Prostate gland (tissue), 2 donors: ENCODE measurements around the gene CD24. TPM values are rescaled to one million over a fixed set of nuclear protein-coding genes. Genes with fewer than 3 reads are reported as not detected.
"Not testable (repeated sequence)": the region's sequence is repeated elsewhere in the genome, so short reads cannot be mapped to it uniquely, and the experiment has no call there.

Experiments
- DNase-seq: peaks from one replicate; pipeline ENCODE4 v3.0.0-alpha.2; 2019; ENCODE audit warnings: low spot score
- H3K27ac ChIP-seq, 2 donors: fragments of 200-600 bp; sonication (generic); 2 replicates each; pipeline ENCODE4 v1.5.1; 2017 to 2019
- H3K27me3 ChIP-seq: fragments of 200-600 bp; sonication (generic); replicated peaks from 2 replicates; pipeline ENCODE4 v1.5.1; 2019; ENCODE audit not compliant: insufficient read depth
- H3K36me3 ChIP-seq, 2 donors: fragments of 200-600 bp; sonication (generic); 1 replicate in 1 of 2; 2 replicates in 1 of 2; pipeline versions ENCODE4 v1.5.1 to v1.8.1; 2017 to 2019
- H3K4me1 ChIP-seq: fragments of 200-600 bp; sonication (generic); replicated peaks from 2 replicates; pipeline ENCODE4 v1.5.1; 2019
- H3K4me3 ChIP-seq, 2 donors: fragments of 200-600 bp; sonication (generic); 2 replicates each; pipeline ENCODE4 v1.5.1; 2017 to 2019
- H3K9me3 ChIP-seq: fragments of 200-600 bp; sonication (generic); 2 replicates; pipeline ENCODE4 v1.5.1; 2017
- CTCF ChIP-seq, 4 experiments: fragments of 200-600 bp in 2 of 4; fragments of 450-650 bp in 2 of 4; sonication (generic) in 2 of 4; IDR thresholded peaks; 1 replicate in 3 of 4; 2 replicates in 1 of 4; pipeline ENCODE4 v1.5.1; 2016 to 2019; ENCODE audit warnings: antibody characterized with exemption in 4 of 4, mild to moderate bottlenecking in 2 of 4, moderate library complexity in 2 of 4
- POLR2A ChIP-seq: fragments of 450-650 bp; IDR thresholded peaks from one replicate; pipeline ENCODE4 v1.6.1; 2016; ENCODE audit warnings: antibody characterized with exemption, mild to moderate bottlenecking
- POLR2AphosphoS5 ChIP-seq: sonication (generic); formaldehyde crosslinking; IDR thresholded peaks from one replicate; pipeline ENCODE4 v1.6.1; 2017; ENCODE audit warnings: antibody characterized with exemption
- WGBS: methylation state at CpG from one replicate; pipeline ENCODE4 v1.1.5; 2018; 5-methylcytosine and 5-hydroxymethylcytosine counted together
- intact Hi-C: fragments of 100-400 bp; cut with DNase I; formaldehyde crosslinking; loops from one replicate; pipeline ENCODE4 v1.14.2; 2022
- total RNA-seq, 2 donors: library from RNA; depleted of rRNA; stranded (reverse); fragments of >200 nt; gene quantifications; one replicate each; pipeline ENCODE4 v1.1.0, GENCODE V29; 2016

The CD24 gene, protein sequence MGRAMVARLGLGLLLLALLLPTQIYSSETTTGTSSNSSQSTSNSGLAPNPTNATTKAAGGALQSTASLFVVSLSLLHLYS
- total RNA-seq, result 100 to 1,000 TPM in 1 of 2 donors, 10 to 100 TPM in 1; 59.4 to 336 TPM

DNA sequence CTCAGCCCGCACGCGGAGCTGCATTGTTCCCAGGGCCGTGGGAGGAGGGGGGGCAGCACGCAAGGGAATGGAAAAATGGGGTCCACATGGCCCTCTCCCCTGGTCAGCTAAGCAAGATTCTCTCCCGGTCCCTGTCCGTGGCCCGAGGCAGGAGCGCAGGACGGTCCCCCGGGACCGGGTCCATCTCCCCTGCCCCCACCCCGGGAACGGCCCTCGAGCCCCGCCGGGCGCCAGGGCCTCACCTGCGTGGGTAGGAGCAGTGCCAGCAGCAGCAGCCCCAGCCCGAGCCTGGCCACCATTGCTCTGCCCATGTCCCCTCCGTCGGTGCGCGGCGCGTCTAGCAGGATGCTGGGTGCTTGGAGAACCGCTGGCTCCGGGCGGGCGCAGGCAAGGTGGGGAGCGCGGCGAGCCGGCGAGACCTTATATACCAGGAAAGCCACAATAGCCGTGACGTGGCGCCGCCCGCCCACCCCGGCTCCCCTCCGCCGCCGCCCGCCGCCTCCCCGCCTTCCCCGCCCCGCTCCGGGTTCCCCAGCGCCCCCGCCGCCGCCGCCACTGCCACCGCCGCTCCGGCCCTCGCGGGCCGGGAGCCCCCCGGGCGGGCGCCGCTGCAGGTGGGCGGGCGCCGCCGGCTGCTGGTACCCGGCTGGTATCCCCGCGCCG is at the start of gene CD24:
CD24 (minus strand) TSS at position 394 of the 663 bp plus-strand sequence; CDS start at position 311, 83 bp downstream.
- H3K27ac ChIP-seq, result peak within 1 kb of the TSS; percentile 80 to 81
- H3K36me3 ChIP-seq, result no peaks in the 10 kb centered on the region
- H3K9me3 ChIP-seq, result no peaks in the 10 kb centered on the region
- 0% methylated on average over 13 of the region's 73 CpGs for WGBS
- H3K27me3 ChIP-seq, result no peaks in the 10 kb centered on the region
- intact Hi-C loops, result loop anchor here (10.0 kb wide), 2 partner anchors 370 to 640 kb away; no protein-coding TSS in a partner anchor
- peak; percentile 49 for DNase-seq
- peak within 1 kb of the TSS; percentile 57 to 62 for H3K4me3 ChIP-seq
- no peak for TF ChIP-seq POLR2AphosphoS5
- no peak for TF ChIP-seq POLR2A
- no peak for TF ChIP-seq CTCF (IDR thresholded peaks at IDR 0.05)
- H3K4me1 ChIP-seq, result no peaks in the 10 kb centered on the region

DNA sequence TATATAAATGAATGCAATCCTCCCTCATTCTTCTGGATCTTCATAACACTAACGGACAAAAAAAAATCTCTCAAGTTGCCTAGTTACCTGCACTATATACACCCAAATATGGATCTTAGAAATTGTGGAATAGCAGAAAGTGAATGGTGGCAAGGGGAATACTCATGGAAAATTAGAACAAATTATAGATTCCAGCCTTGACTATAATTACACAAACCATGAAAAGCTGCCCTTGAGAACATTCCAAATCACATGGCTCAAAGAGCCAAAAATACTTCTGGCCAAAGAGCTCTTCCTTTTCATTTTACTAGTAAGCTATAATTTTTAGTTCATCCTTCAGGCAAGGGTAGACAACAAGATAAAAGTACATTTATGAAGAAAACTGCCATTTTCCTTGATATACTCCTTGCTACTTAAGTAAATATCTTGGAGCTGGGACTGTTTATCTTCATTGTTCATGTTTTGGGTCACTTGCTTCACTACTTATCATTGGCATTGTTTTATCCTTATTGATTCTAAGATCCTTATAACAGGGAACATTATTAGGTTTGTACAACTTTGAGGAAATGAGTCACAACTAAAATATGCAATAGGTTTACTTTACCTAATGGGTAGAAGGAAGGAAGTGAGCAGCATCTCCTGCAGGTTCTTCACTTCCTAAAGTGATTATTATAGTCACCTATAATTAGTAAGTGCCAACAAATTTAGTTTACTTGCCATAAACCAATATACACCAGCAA is 47.1 kb upstream of the CD24 start:
- intact Hi-C loops, result loop anchor here (10.0 kb wide), 1 partner anchor 433 kb away; the partner anchor contains the start of gene PDSS2
- Histone ChIP-seq H3K9me3 (no peaks in the 10 kb centered on the region), H3K27ac (no peak overlapping the region), H3K36me3 (no peaks in the 10 kb centered on the region), H3K4me3 (no peak overlapping the region), H3K4me1 (no peaks in the 10 kb centered on the region), H3K27me3 (no peaks in the 10 kb centered on the region)
- no peak for DNase-seq
- 53% methylated on average over 1 of the region's 1 CpG for WGBS
- TF ChIP-seq POLR2AphosphoS5 (no peak), POLR2A (no peak), CTCF (IDR thresholded peaks at IDR 0.05) (no peak)

- no peaks in the 10 kb centered on the region for H3K9me3 ChIP-seq
- no peak for DNase-seq
- H3K36me3 ChIP-seq, result no peaks in the 10 kb centered on the region
- TF ChIP-seq POLR2A, result no peak
- no peak for TF ChIP-seq POLR2AphosphoS5
- TF ChIP-seq CTCF (IDR thresholded peaks at IDR 0.05), result no peak
- no peaks in the 10 kb centered on the region for H3K27me3 ChIP-seq
- no peak overlapping the region for H3K27ac ChIP-seq
- WGBS, result 84% methylated on average over 4 of the region's 4 CpGs
- H3K4me1 ChIP-seq, result no peaks in the 10 kb centered on the region
- H3K4me3 ChIP-seq, result no peak overlapping the region
- intact Hi-C loops, result loop anchor here (10.0 kb wide), 1 partner anchor 435 kb away; the partner anchor contains the start of gene PDSS2
Observed at GRCh38 chr6:107020239-107020638, 45.7 kb upstream of the CD24 start.

DNA sequence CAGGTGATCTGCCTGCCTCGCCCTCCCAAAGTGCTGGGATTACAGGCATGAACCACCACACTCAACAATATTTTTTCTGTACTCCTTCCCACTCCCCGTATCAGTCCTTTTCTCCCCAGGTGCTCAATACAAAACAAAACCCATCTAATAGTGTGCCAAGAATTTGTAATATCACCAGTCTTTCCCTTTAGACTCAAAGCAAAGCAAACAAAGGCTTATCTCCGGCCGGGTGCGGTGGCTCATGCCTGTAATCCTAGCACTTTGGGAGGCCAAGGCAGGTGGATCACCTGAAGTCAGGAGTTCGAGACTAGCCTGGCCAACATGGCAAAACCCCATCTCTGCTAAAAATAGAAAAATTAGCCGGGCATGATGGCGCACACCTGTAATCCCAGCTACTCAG is 45.1 kb upstream of the CD24 start:
- intact Hi-C loops, result loop anchor here (10.0 kb wide), 1 partner anchor 435 kb away; the partner anchor contains the start of gene PDSS2
- DNase-seq, H3K9me3 ChIP-seq, H3K4me1 ChIP-seq, H3K27me3 ChIP-seq, H3K36me3 ChIP-seq, H3K27ac ChIP-seq, H3K4me3 ChIP-seq: not testable (repeated sequence)
- WGBS, result 74% methylated on average over 8 of the region's 8 CpGs

DNA sequence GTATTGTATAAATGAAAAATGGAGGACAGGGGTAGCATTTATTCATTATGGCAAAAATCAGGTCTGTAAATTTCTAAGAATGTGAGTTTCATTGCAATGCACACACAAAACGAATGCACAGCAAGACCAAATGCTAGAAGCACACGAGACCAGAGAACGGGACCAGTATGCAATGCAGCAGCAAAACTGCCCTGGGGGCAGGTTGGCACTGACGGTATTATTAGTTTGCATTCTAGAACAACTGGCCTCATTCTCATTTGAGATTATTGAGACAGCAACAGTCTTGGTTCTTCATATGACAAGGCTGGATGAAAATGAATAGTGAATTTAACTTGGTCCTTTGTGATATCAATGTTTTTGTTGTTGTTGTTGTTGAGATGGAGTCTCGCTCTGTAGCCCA is 44.5 kb upstream of the CD24 start:
- Histone ChIP-seq H3K4me1 (no peaks in the 10 kb centered on the region), H3K27me3 (no peaks in the 10 kb centered on the region), H3K27ac (no peak overlapping the region), H3K9me3 (no peaks in the 10 kb centered on the region), H3K36me3 (no peaks in the 10 kb centered on the region), H3K4me3 (no peak overlapping the region)
- WGBS, result 79% methylated on average over 5 of the region's 5 CpGs
- no peak for DNase-seq
- intact Hi-C loops, result no loop called here
- no peak for TF ChIP-seq POLR2A
- TF ChIP-seq POLR2AphosphoS5, result no peak
- no peak for TF ChIP-seq CTCF (IDR thresholded peaks at IDR 0.05)
